H9 (cell line): ENCODE results near the gene TRPM3. TPM values are rescaled to one million over a fixed set of nuclear protein-coding genes. Genes with fewer than 3 reads are reported as not detected.

Experiments
- DNase-seq: peaks from one replicate; pipeline ENCODE4 v3.0.0-alpha.2; 2017
- H2AFZ ChIP-seq: one replicate; pipeline ENCODE4 v1.6.1; 2013; ENCODE audit warnings: mild to moderate bottlenecking, low read length, control low read depth, moderate library complexity
- H2AK5ac ChIP-seq: 2 replicates; pipeline ENCODE4 v1.6.1; 2013; ENCODE audit warnings: low read length, control low read depth, mixed read lengths; ENCODE audit not compliant: insufficient read length
- H2BK120ac ChIP-seq: one replicate; pipeline ENCODE4 v1.6.1; 2013; ENCODE audit warnings: low read depth, mild to moderate bottlenecking, low read length, control low read depth, inconsistent platforms; ENCODE audit not compliant: poor library complexity, severe bottlenecking
- H2BK12ac ChIP-seq: 2 replicates; pipeline ENCODE4 v1.6.1; 2013; ENCODE audit warnings: low read length, control low read depth, mixed read lengths, low read depth; ENCODE audit not compliant: insufficient read length
- H2BK15ac ChIP-seq: 2 replicates; pipeline ENCODE4 v1.6.1; 2013; ENCODE audit warnings: low read depth, low read length, control low read depth
- H2BK20ac ChIP-seq: one replicate; pipeline ENCODE4 v1.6.1; 2013; ENCODE audit warnings: low read depth, mild to moderate bottlenecking, low read length, control low read depth, inconsistent platforms; ENCODE audit not compliant: poor library complexity, severe bottlenecking
- H2BK5ac ChIP-seq: 2 replicates; pipeline ENCODE4 v1.6.1; 2013; ENCODE audit warnings: low read length, control low read depth, mixed read lengths; ENCODE audit not compliant: insufficient read length
- H3K14ac ChIP-seq: 2 replicates; pipeline ENCODE4 v1.6.1; 2013; ENCODE audit warnings: low read length, control low read depth; ENCODE audit not compliant: insufficient read depth
- H3K18ac ChIP-seq: 2 replicates; pipeline ENCODE4 v1.6.1; 2013; ENCODE audit warnings: low read depth, mild to moderate bottlenecking, mixed read lengths, low read length, control low read depth; ENCODE audit not compliant: insufficient read length
- H3K23ac ChIP-seq: 2 replicates; pipeline ENCODE4 v1.6.1; 2013; ENCODE audit warnings: low read length, control low read depth, mixed read lengths, low read depth; ENCODE audit not compliant: insufficient read length
- H3K23me2 ChIP-seq: 2 replicates; pipeline ENCODE4 v1.6.1; 2013; ENCODE audit warnings: low read depth, mild to moderate bottlenecking, mixed read lengths, low read length, control low read depth; ENCODE audit not compliant: insufficient read length, poor library complexity, severe bottlenecking
- H3K27ac ChIP-seq: 2 replicates; pipeline ENCODE4 v1.5.1; 2013; ENCODE audit warnings: low read length, control low read depth, mixed read lengths, low read depth; ENCODE audit not compliant: insufficient read length
- H3K27me3 ChIP-seq: 2 replicates; pipeline ENCODE4 v1.6.1; 2013; ENCODE audit warnings: low read length, control low read depth, inconsistent platforms; ENCODE audit not compliant: insufficient read depth
- H3K4ac ChIP-seq: 2 replicates; pipeline ENCODE4 v1.6.1; 2013; ENCODE audit warnings: low read depth, mild to moderate bottlenecking, control low read depth, inconsistent platforms, low read length, moderate library complexity
- H3K4me1 ChIP-seq: 2 replicates; pipeline ENCODE4 v1.6.1; 2013; ENCODE audit warnings: low read length, control low read depth, inconsistent platforms; ENCODE audit not compliant: insufficient read depth
- H3K4me2 ChIP-seq: 2 replicates; pipeline ENCODE4 v1.6.1; 2013; ENCODE audit warnings: low read length, control low read depth, mixed read lengths; ENCODE audit not compliant: insufficient read length, insufficient read depth
- H3K56ac ChIP-seq: 2 replicates; pipeline ENCODE4 v1.6.1; 2013; ENCODE audit warnings: low read depth, mild to moderate bottlenecking, mixed read lengths, low read length, control low read depth; ENCODE audit not compliant: insufficient read length
- H3K79me1 ChIP-seq: 2 replicates; pipeline ENCODE4 v1.6.1; 2013; ENCODE audit warnings: low read depth, mild to moderate bottlenecking, moderate library complexity, low read length, control low read depth, inconsistent platforms; ENCODE audit not compliant: insufficient read depth, poor library complexity, severe bottlenecking
- H3K79me2 ChIP-seq: 2 replicates; pipeline ENCODE4 v1.6.1; 2013; ENCODE audit warnings: low read length, control low read depth, inconsistent platforms; ENCODE audit not compliant: insufficient read depth
- H3K9ac ChIP-seq: 2 replicates; pipeline ENCODE4 v1.6.1; 2013; ENCODE audit warnings: low read length, control low read depth, mixed read lengths; ENCODE audit not compliant: insufficient read length; ENCODE audit errors: extremely low read depth
- H3K9me3 ChIP-seq: one replicate; pipeline ENCODE4 v1.6.1; 2013; ENCODE audit warnings: low read depth, low read length, inconsistent platforms; ENCODE audit not compliant: control insufficient read depth
- H3T11ph ChIP-seq: one replicate; pipeline ENCODE4 v1.6.1; 2013; ENCODE audit warnings: mild to moderate bottlenecking, low read length, control low read depth, inconsistent platforms
- H4K20me1 ChIP-seq: one replicate; pipeline ENCODE4 v1.6.1; 2013; ENCODE audit not compliant: control insufficient read depth, insufficient read length, insufficient read depth
- H4K5ac ChIP-seq: 2 replicates; pipeline ENCODE4 v1.6.1; 2013; ENCODE audit warnings: low read depth, mild to moderate bottlenecking, mixed read lengths, low read length, control low read depth; ENCODE audit not compliant: insufficient read length
- H4K8ac ChIP-seq: replicated peaks from 2 replicates; pipeline ENCODE4 v1.6.1; 2013; ENCODE audit warnings: low read length, control low read depth, mixed read lengths, low read depth; ENCODE audit not compliant: insufficient read length
- H4K91ac ChIP-seq: 2 replicates; pipeline ENCODE4 v1.6.1; 2013; ENCODE audit warnings: low read depth, mild to moderate bottlenecking, moderate library complexity, mixed read lengths, low read length, control low read depth; ENCODE audit not compliant: insufficient read length
- H3K27ac Mint-ChIP-seq, 3 experiments: 2 replicates in 2 of 3; 3 replicates in 1 of 3; pipeline ENCODE4 v1.8.0; 2020 to 2021; ENCODE audit warnings: mixed read lengths in 3 of 3, mild to moderate bottlenecking in 1 of 3, moderate library complexity in 1 of 3
- H3K27me3 Mint-ChIP-seq: 2 replicates; pipeline ENCODE4 v1.8.0; 2021; ENCODE audit warnings: low read depth, mild to moderate bottlenecking, moderate library complexity, mixed read lengths
- H3K36me3 Mint-ChIP-seq, 3 experiments: 2 replicates in 2 of 3; 3 replicates in 1 of 3; pipeline ENCODE4 v1.8.0; 2020 to 2021; ENCODE audit warnings: low read depth in 3 of 3, mixed read lengths in 3 of 3; ENCODE audit not compliant: insufficient read depth in 1 of 3
- H3K4me1 Mint-ChIP-seq, 2 experiments: 2 replicates each; pipeline ENCODE4 v1.8.0; 2020; ENCODE audit warnings: mixed read lengths in 2 of 2
- H3K4me3 Mint-ChIP-seq, 2 experiments: 2 replicates in 1 of 2; 3 replicates in 1 of 2; pipeline ENCODE4 v1.8.0; 2020 to 2021; ENCODE audit warnings: mild to moderate bottlenecking in 2 of 2, mixed read lengths in 2 of 2, moderate library complexity in 1 of 2
- H3K9me3 Mint-ChIP-seq, 2 experiments: 2 replicates in 1 of 2; 3 replicates in 1 of 2; pipeline ENCODE4 v1.8.0; 2020; ENCODE audit warnings: mild to moderate bottlenecking in 2 of 2, mixed read lengths in 2 of 2, moderate library complexity in 1 of 2
- WGBS: extraction: QIAGEN DNeasy Blood & Tissue Kit; methylation state at CpG from one replicate; pipeline ENCODE4 v1.1.7; 2013; ENCODE audit warnings: missing lambda C conversion rate, low lambda C conversion rate, mixed read lengths; ENCODE audit not compliant: insufficient read length; ENCODE audit errors: extremely low coverage; 5-methylcytosine and 5-hydroxymethylcytosine counted together
- total RNA-seq: library from RNA; stranded (reverse); gene quantifications from 2 replicates; pipeline ENCODE4 v1.2.1, GENCODE V29; 2021
- TF ChIP-seq, protein P1 (sequence below): fragments of 200-600 bp; sonication (generic); conservative IDR thresholded peaks from 3 replicates; pipeline ENCODE4 v1.8.0; 2021; ENCODE audit warnings: antibody characterized with exemption, mild to moderate bottlenecking

The TRPM3 gene
- total RNA-seq, 1 experiment from 2014 or later = 10.3 TPM

DNA sequence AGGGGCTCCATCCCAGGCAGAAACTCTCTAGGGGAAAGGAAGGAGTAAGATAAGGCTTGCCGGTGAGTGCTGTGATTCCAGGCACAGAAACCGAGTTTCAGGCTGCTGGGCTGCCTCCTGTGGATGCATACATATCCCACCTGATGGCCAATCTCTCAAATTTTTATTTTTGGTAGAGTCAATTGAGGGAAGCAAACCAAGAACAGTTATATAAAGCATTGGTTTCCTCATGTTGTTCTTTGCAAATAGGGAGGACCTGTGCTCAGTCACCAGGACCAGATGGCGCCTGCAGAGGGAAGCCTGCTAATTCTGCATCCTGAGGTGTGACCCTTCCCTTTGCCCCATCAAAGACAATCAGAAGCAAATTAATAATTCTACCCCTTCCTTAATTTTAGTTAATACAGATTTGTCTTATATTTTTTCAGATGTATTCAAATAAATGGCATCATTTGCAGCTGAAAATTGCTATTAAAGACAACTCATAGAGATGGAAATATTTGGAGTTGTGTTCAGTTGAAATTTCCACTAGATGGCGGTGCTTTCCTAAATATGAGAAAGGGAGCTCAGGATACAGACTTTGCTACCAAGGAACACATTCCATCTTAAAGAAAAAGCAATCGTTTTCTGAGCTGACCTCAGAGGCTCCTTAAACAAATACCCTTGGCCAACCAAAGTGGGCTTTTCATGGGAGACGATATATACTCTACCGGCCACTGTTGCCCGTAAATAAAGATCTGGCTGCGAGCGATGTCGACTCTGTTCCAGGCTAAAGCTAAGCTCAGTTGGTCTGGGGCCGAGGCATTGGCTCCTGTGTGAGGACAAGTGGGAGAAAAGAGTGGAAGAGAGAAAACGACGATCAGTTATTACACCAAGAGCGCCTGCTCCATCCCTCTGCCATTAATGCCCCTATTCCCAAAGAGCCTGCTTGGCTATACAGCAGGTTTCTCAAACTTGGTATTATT, 481.3 kb downstream of the TRPM3 start:
- TF ChIP-seq, protein P1, sequence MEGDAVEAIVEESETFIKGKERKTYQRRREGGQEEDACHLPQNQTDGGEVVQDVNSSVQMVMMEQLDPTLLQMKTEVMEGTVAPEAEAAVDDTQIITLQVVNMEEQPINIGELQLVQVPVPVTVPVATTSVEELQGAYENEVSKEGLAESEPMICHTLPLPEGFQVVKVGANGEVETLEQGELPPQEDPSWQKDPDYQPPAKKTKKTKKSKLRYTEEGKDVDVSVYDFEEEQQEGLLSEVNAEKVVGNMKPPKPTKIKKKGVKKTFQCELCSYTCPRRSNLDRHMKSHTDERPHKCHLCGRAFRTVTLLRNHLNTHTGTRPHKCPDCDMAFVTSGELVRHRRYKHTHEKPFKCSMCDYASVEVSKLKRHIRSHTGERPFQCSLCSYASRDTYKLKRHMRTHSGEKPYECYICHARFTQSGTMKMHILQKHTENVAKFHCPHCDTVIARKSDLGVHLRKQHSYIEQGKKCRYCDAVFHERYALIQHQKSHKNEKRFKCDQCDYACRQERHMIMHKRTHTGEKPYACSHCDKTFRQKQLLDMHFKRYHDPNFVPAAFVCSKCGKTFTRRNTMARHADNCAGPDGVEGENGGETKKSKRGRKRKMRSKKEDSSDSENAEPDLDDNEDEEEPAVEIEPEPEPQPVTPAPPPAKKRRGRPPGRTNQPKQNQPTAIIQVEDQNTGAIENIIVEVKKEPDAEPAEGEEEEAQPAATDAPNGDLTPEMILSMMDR = peak; percentile 90
- no peak overlapping the region for H3K56ac ChIP-seq
- H3T11ph ChIP-seq = no peak overlapping the region
- no peaks in the 10 kb centered on the region for H3K79me2 ChIP-seq
- H3K27ac ChIP-seq = no peak overlapping the region
- H3K4me2 ChIP-seq = peak overlapping the region; percentile 29
- peak overlapping the region in 1 of 2 experiments; percentile 14; a peak in 1 of 5 replicates for H3K4me3 Mint-ChIP-seq
- no peaks in the 10 kb centered on the region for H3K23me2 ChIP-seq
- no peak overlapping the region for H2BK20ac ChIP-seq
- H4K20me1 ChIP-seq = no peaks in the 10 kb centered on the region
- no peaks in the 10 kb centered on the region for H3K79me1 ChIP-seq
- H3K36me3 Mint-ChIP-seq = no peaks in the 10 kb centered on the region
- no peak overlapping the region for H4K8ac ChIP-seq
- no peak overlapping the region for H4K91ac ChIP-seq
- no peak overlapping the region for H2BK15ac ChIP-seq
- H3K4me1 Mint-ChIP-seq = peaks cover 12 to 23% of the 10 kb centered on the region in 2 experiments
- H3K9me3 ChIP-seq = no peaks in the 10 kb centered on the region
- no peaks in the 10 kb centered on the region; a peak in 1 of 5 replicates for H3K9me3 Mint-ChIP-seq
- H3K9ac ChIP-seq = no peak overlapping the region
- H3K14ac ChIP-seq = no peak overlapping the region
- no peaks in the 10 kb centered on the region for H3K4me1 ChIP-seq
- H4K5ac ChIP-seq = no peak overlapping the region
- no peak overlapping the region for H3K4ac ChIP-seq
- H3K18ac ChIP-seq = no peak overlapping the region
- H3K27me3 Mint-ChIP-seq = no peaks in the 10 kb centered on the region
- H2AK5ac ChIP-seq = no peak overlapping the region
- H3K23ac ChIP-seq = no peak overlapping the region
- H2BK5ac ChIP-seq = no peak overlapping the region
- H2AFZ ChIP-seq = peak overlapping the region; percentile 24
- no peak overlapping the region for H2BK120ac ChIP-seq
- H3K27ac Mint-ChIP-seq = peak overlapping the region in 2 of 3 experiments; percentile 22 to 23; a peak in 2 of 7 replicates
- DNase-seq = no peak
- WGBS = no CpG with 5 or more reads among the region's 15 CpGs
- no peak overlapping the region for H2BK12ac ChIP-seq
- H3K27me3 ChIP-seq = no peaks in the 10 kb centered on the region
